HG02642 (cell line): ENCODE results near the gene PHIP.

Experiments used
- ATAC-seq: cut with Tn5 transposase; IDR thresholded peaks from one replicate; pipeline ENCODE4 v1.9.1; 2021; ENCODE audit warnings: mild to moderate bottlenecking; ENCODE audit not compliant: unreplicated experiment, poor library complexity

The PHIP gene

GRCh38 chr6:79028641-79029314, 49.3 kb downstream of the PHIP start:
- ATAC-seq, result no peak

GRCh38 chr6:79011940-79012339, 66.1 kb downstream of the PHIP start:
- no peak for ATAC-seq

- ATAC-seq, result no peak
These were observed 67.6 kb downstream of the PHIP start for GRCh38 chr6:79010422-79010821.

- ATAC-seq, result no peak
These were observed 68.2 kb downstream of the PHIP start for GRCh38 chr6:79009819-79010218.

GRCh38 chr6:79005497-79005896, 72.6 kb downstream of the PHIP start:
- no peak for ATAC-seq

- no peak for ATAC-seq
These were observed 73.0 kb downstream of the PHIP start for GRCh38 chr6:79005024-79005423.

GRCh38 chr6:79004239-79004638, 73.8 kb downstream of the PHIP start:
- no peak for ATAC-seq

- ATAC-seq, result no peak
These were observed 76.6 kb downstream of the PHIP start for GRCh38 chr6:79001415-79001814.

GRCh38 chr6:78999737-79000136, 78.3 kb downstream of the PHIP start:
- no peak for ATAC-seq

GRCh38 chr6:78995946-78996345, 82.1 kb downstream of the PHIP start:
- ATAC-seq, result no peak

- no peak for ATAC-seq
These were observed 82.7 kb downstream of the PHIP start for GRCh38 chr6:78995346-78995745.

- ATAC-seq, result no peak
These were observed 84.1 kb downstream of the PHIP start for GRCh38 chr6:78993955-78994354.

- ATAC-seq, result no peak
These were observed 88.9 kb downstream of the PHIP start for GRCh38 chr6:78989191-78989590.

GRCh38 chr6:78986161-78986560, 91.9 kb downstream of the PHIP start:
- no peak for ATAC-seq

GRCh38 chr6:78984225-78984950, 93.7 kb downstream of the PHIP start:
- no peak for ATAC-seq

GRCh38 chr6:78967191-78967590, 110.9 kb downstream of the PHIP start:
- no peak for ATAC-seq

- ATAC-seq, result no peak
These were observed 111.5 kb downstream of the PHIP start for GRCh38 chr6:78966542-78966941.

- no peak for ATAC-seq
These were observed 115.6 kb downstream of the PHIP start for GRCh38 chr6:78962448-78962847.

- no peak for ATAC-seq
These were observed 123.3 kb downstream of the PHIP start for GRCh38 chr6:78954740-78955139.

- ATAC-seq, result no peak
These were observed 124.3 kb downstream of the PHIP start for GRCh38 chr6:78953798-78954197.

- ATAC-seq, result no peak
These were observed 125.7 kb downstream of the PHIP start for GRCh38 chr6:78952362-78952761.

- ATAC-seq, result no peak
These were observed 129.3 kb downstream of the PHIP start for GRCh38 chr6:78948785-78949184.
